K562 (cell line): Measurements from ENCODE around the gene CILP. TPM values are rescaled to one million over a fixed set of nuclear protein-coding genes. Genes with fewer than 3 reads are reported as not detected.
A peak's percentile ranks its signal among the peaks of the same experiment; 100 is the strongest.

Source experiments
- ATF1 ChIP-seq, 2 experiments: fragments of 450-650 bp in 1 of 2; IDR thresholded peaks; 2 replicates each; pipeline ENCODE4 v1.6.1; 2016; ENCODE audit warnings: missing compliant biosample characterization in 1 of 2, missing genetic modification characterization in 1 of 2
- ATF4 ChIP-seq: fragments of 450-650 bp; formaldehyde crosslinking; IDR thresholded peaks from 2 replicates; pipeline ENCODE4 v1.4.0; 2022; ENCODE audit warnings: mild to moderate bottlenecking, moderate library complexity
- BACH1 ChIP-seq: fragments of 200-800 bp; sonication (Bioruptor generic); IDR thresholded peaks from 2 replicates; pipeline ENCODE4 v1.6.1; 2016; ENCODE audit warnings: missing genetic modification characterization, missing compliant biosample characterization
- CCNT2 ChIP-seq: IDR thresholded peaks from 2 replicates; pipeline ENCODE4 v1.6.1; 2011; ENCODE audit warnings: borderline replicate concordance, low read depth, mild to moderate bottlenecking, moderate library complexity, mixed read lengths, low read length; ENCODE audit not compliant: insufficient read length; ENCODE audit errors: extremely low read depth
- CSDE1 ChIP-seq, 2 experiments: fragments of 450-650 bp; IDR thresholded peaks; 2 replicates each; pipeline ENCODE4 v1.6.1; 2016; ENCODE audit warnings: mild to moderate bottlenecking in 1 of 2
- E2F3 ChIP-seq: fragments of 250-450 bp; sonication (Bioruptor Pico); IDR thresholded peaks from 2 replicates; pipeline ENCODE4 v1.4.0; 2020; ENCODE audit warnings: mild to moderate bottlenecking
- E2F8 ChIP-seq: fragments of 450-650 bp; IDR thresholded peaks from 2 replicates; pipeline ENCODE4 v1.7.1; 2018; ENCODE audit warnings: mild to moderate bottlenecking, low read depth; ENCODE audit not compliant: partially characterized antibody
- ETS1 ChIP-seq: conservative IDR thresholded peaks from 2 replicates; pipeline ENCODE4 v1.6.1; 2011; ENCODE audit warnings: low read depth, mild to moderate bottlenecking, low read length; ENCODE audit not compliant: control insufficient read depth
- GTF2F1 ChIP-seq: IDR thresholded peaks from 2 replicates; pipeline ENCODE4 v1.6.1; 2011; ENCODE audit warnings: low read depth, low read length, improper control_type of control experiment
- IRF2 ChIP-seq: sonication (generic); formaldehyde crosslinking; IDR thresholded peaks from 2 replicates; pipeline ENCODE4 v1.8.1; 2022; ENCODE audit warnings: mild to moderate bottlenecking, missing genetic modification reagents
- KAT7 ChIP-seq: sonication (generic); formaldehyde crosslinking; IDR thresholded peaks from 2 replicates; pipeline ENCODE4 v1.8.0; 2022; ENCODE audit warnings: missing genetic modification reagents, mild to moderate bottlenecking, borderline replicate concordance
- MYC ChIP-seq, 2 experiments: fragments of 250-450 bp in 1 of 2; sonication (Bioruptor Pico) in 1 of 2; IDR thresholded peaks; 2 replicates each; pipeline versions ENCODE4 v1.5.1 to v1.6.1; 2012 to 2021; ENCODE audit warnings: low read depth in 2 of 2, borderline replicate concordance in 1 of 2, improper control_type of control experiment in 1 of 2, low read length in 1 of 2, mild to moderate bottlenecking in 1 of 2, moderate library complexity in 1 of 2
- NCOR1 ChIP-seq: fragments of 450-650 bp; IDR thresholded peaks from 2 replicates; pipeline ENCODE4 v1.6.1; 2016; ENCODE audit warnings: mild to moderate bottlenecking, moderate library complexity
- NFIC ChIP-seq: fragments of 450-650 bp; IDR thresholded peaks from 2 replicates; pipeline ENCODE4 v1.6.1; 2017; ENCODE audit warnings: mild to moderate bottlenecking, inconsistent platforms
- NR1H2 ChIP-seq: sonication (generic); formaldehyde crosslinking; IDR thresholded peaks from 2 replicates; pipeline ENCODE4 v1.4.0; 2020; ENCODE audit warnings: mild to moderate bottlenecking, missing genetic modification reagents
- NRF1 ChIP-seq, 2 experiments: fragments of 450-650 bp; IDR thresholded peaks in 1 of 2; conservative IDR thresholded peaks in 1 of 2; 2 replicates each; pipeline ENCODE4 v1.6.1; 2014; ENCODE audit warnings: mild to moderate bottlenecking in 2 of 2
- PML ChIP-seq: IDR thresholded peaks from 2 replicates; pipeline ENCODE4 v1.6.1; 2012; ENCODE audit warnings: low read length, inconsistent platforms
- POU5F1 ChIP-seq: fragments of 150-350 bp; IDR thresholded peaks from 2 replicates; pipeline ENCODE4 v1.6.1; 2014; ENCODE audit warnings: borderline replicate concordance, low read length, low read depth, mild to moderate bottlenecking; ENCODE audit not compliant: partially characterized antibody
- RBM22 ChIP-seq: fragments of 200-400 bp; formaldehyde crosslinking; IDR thresholded peaks from 2 replicates; pipeline ENCODE4 v1.6.1; 2018; ENCODE audit warnings: low read length, low read depth; ENCODE audit not compliant: poor library complexity, severe bottlenecking
- RNF2 ChIP-seq: sonication (generic); IDR thresholded peaks from 2 replicates; pipeline ENCODE4 v1.6.1; 2016
- TBP ChIP-seq: optimal IDR thresholded peaks from 2 replicates; pipeline ENCODE3; 2011; ENCODE audit warnings: low read depth, low read length, improper control_type of control experiment
- TEAD1 ChIP-seq, 2 experiments: fragments of 450-650 bp in 1 of 2; sonication (generic) in 1 of 2; formaldehyde crosslinking; IDR thresholded peaks; 2 replicates each; pipeline versions ENCODE4 v1.4.0 to v1.8.0; 2020 to 2022; ENCODE audit warnings: mild to moderate bottlenecking in 2 of 2, missing genetic modification reagents in 1 of 2
- ZBTB7A ChIP-seq: IDR thresholded peaks from 2 replicates; pipeline ENCODE4 v1.6.1; 2011; ENCODE audit warnings: low read depth, mild to moderate bottlenecking, low read length, moderate library complexity, borderline replicate concordance; ENCODE audit not compliant: control insufficient read depth
- polyA plus RNA-seq, 8 experiments: library from polyadenylated mRNA; depleted of rRNA in 4 of 8; stranded (reverse) in 5 of 8; unstranded in 3 of 8; fragments of >200 nt; fragmentation: Nextera tagmentation in 2 of 8; fragmentation: Illumina TruSeq in 1 of 8; extraction: Ambion mirVana in 2 of 8; extraction: Trizol in 1 of 8; gene quantifications; 2 replicates each; pipeline versions ENCODE4 v1.2.1 to v1.2.3, GENCODE V29; 2011 to 2014; ENCODE audit warnings: inconsistent platforms in 1 of 8, missing spikeins in 1 of 8
- total RNA-seq, 7 experiments: library from RNA; depleted of rRNA in 6 of 7; stranded (reverse); fragments of >200 nt in 6 of 7; fragmentation: Illumina TruSeq in 2 of 7; extraction: Trizol in 2 of 7; gene quantifications; 2 replicates each; pipeline versions ENCODE4 v1.2.1 to v1.2.3, GENCODE V29; 2011 to 2021; ENCODE audit warnings: low replicate concordance in 1 of 7

Gene CILP
- total and polyA plus RNA-seq, 9 of the 15 experiments (the other 6 are each of a cell fraction or from before 2014, with no cell fraction given), result 0.03 TPM; not detected in 8

- TF ChIP-seq E2F8 (no peak), CSDE1 (IDR thresholded peaks at IDR 0.05) (no peak), ETS1 (peak; percentile 73; the same call in 1 of the 2 replicates), NFIC (peak; percentile 46), RBM22 (peak; percentile 35), BACH1 (tag) (no peak), CCNT2 (peak; percentile 41), TBP (peak; percentile 89), NRF1 (conservative IDR thresholded peaks at IDR 0.05 in 1 of 2, IDR thresholded peaks at IDR 0.05 in 1 of 2) (peak; percentile 94 to 95), POU5F1 (peak; percentile 52), ATF4 (peak; percentile 36; the same call in 1 of the 2 replicates), ATF1 (CRISPR knock-in tag; IDR thresholded peaks at IDR 0.05) (no peak), ATF1 (tag; IDR thresholded peaks at IDR 0.05) (peak; percentile 90), E2F3 (CRISPR knock-in tag) (no peak), NCOR1 (no peak), GTF2F1 (peak; percentile 58; the same call in 1 of the 2 replicates), NR1H2 (CRISPR knock-in tag) (peak; percentile 91), KAT7 (CRISPR knock-in tag) (no peak), PML (peak; percentile 42; the same call in 1 of the 2 replicates), TEAD1 (CRISPR knock-in tag; IDR thresholded peaks at IDR 0.05) (no peak), RNF2 (no peak), ZBTB7A (peak; percentile 77; the same call in 1 of the 2 replicates), IRF2 (CRISPR knock-in tag) (no peak), MYC (IDR thresholded peaks at IDR 0.05; ENCODE audit: low read depth, low read length) (peak; percentile 63), MYC (CRISPR knock-in tag; IDR thresholded peaks at IDR 0.05; ENCODE audit: borderline replicate concordance, low read depth) (no peak; the same call in 1 of the 2 replicates)
These were observed 26.2 kb downstream of the CILP start, which contains the start of gene CLPX (continued) for GRCh38 chr15:65184868-65185717.
